K562 (cell line): ENCODE measurements around the gene C22orf31. TPM values are rescaled to one million over a fixed set of nuclear protein-coding genes. Genes with fewer than 3 reads are reported as not detected.

Experiments
- ATAC-seq: fragments of 200-7000 bp; cut with Tn5 transposase; 3 replicates; pipeline ENCODE4 v1.9.1; 2020; ENCODE audit warnings: moderate library complexity
- BruUV-seq: library from RNA; stranded (reverse); fragments of 400-500 nt; replicated peaks from 2 replicates; lab custom pipeline; 2021; lab: Mats Ljungman, UMichigan
- CTCF ChIA-PET: fragments of 300-600 bp; formaldehyde crosslinking; extraction: SDS; loops from one replicate; lab custom pipeline; 2021; ENCODE audit warnings: low intra/inter-chr PET ratio; lab: Yijun Ruan, JAX
- POLR2A ChIA-PET: fragments of 300-600, 350-650 bp; sonication (Branson Sonifier 250); formaldehyde crosslinking; extraction: SDS; loops from one replicate; lab custom pipeline; 2021; ENCODE audit warnings: antibody characterized with exemption, inconsistent platforms; lab: Yijun Ruan, JAX
- DNase-seq, 4 experiments: peaks; one replicate each; pipeline versions ENCODE4 v3.0.0 to v3.0.0-alpha.2; 2011 to 2018; ENCODE audit warnings: low spot score in 3 of 4, mixed read lengths in 3 of 4; ENCODE audit errors: extremely low read depth in 1 of 4
- FAIRE-seq: peaks from 2 replicates; lab custom pipeline; 2011; peaks lifted over from hg19 to GRCh38; lab: Jason Lieb, UNC
- H2AFZ ChIP-seq: 2 replicates; pipeline ENCODE4 v1.6.0; 2011; ENCODE audit warnings: low read depth, low read length, control low read depth, inconsistent platforms
- H3K27ac ChIP-seq: fragments of 200-600 bp; 3 replicates; pipeline ENCODE4 v1.8.0; 2011; ENCODE audit warnings: low read depth, mild to moderate bottlenecking, control low read depth, inconsistent platforms, low read length, moderate library complexity, mixed read lengths; ENCODE audit errors: extremely low read depth
- H3K27me3 ChIP-seq, 2 experiments: fragments of 300-600 bp in 1 of 2; 2 replicates in 1 of 2; 3 replicates in 1 of 2; pipeline versions ENCODE4 v1.6.0 to v1.8.0; 2011; ENCODE audit warnings: inconsistent platforms in 2 of 2, low read length in 2 of 2, mild to moderate bottlenecking in 1 of 2, mixed read lengths in 1 of 2, moderate library complexity in 1 of 2; ENCODE audit not compliant: control insufficient read depth in 2 of 2, insufficient read depth in 2 of 2
- H3K36me3 ChIP-seq: fragments of 300-600 bp; 3 replicates; pipeline ENCODE4 v1.8.0; 2011; ENCODE audit warnings: mild to moderate bottlenecking, low read length, inconsistent platforms; ENCODE audit not compliant: control insufficient read depth, insufficient read depth
- H3K4me1 ChIP-seq, 2 experiments: fragments of 200-600 bp in 1 of 2; replicated peaks in 1 of 2; 2 replicates in 1 of 2; 3 replicates in 1 of 2; pipeline versions ENCODE4 v1.5.1 to v1.8.0; 2011; ENCODE audit warnings: inconsistent platforms in 2 of 2, low read length in 2 of 2, mild to moderate bottlenecking in 1 of 2, mixed read lengths in 1 of 2, moderate library complexity in 1 of 2; ENCODE audit not compliant: control insufficient read depth in 2 of 2, insufficient read depth in 2 of 2
- H3K4me2 ChIP-seq: 2 replicates; pipeline ENCODE4 v1.6.1; 2011; ENCODE audit warnings: low read length, control low read depth, inconsistent platforms, mixed read lengths; ENCODE audit not compliant: insufficient read depth
- H3K4me3 ChIP-seq: fragments of 200-600 bp; sonication (generic), shearing (Covaris generic); 2 replicates; pipeline ENCODE4 v1.5.1; 2016; ENCODE audit warnings: control low read depth, inconsistent platforms
- H3K79me2 ChIP-seq: fragments of 200-600 bp; 3 replicates; pipeline ENCODE4 v1.8.0; 2011; ENCODE audit warnings: low read length, inconsistent platforms; ENCODE audit not compliant: control insufficient read depth, insufficient read depth
- H3K9ac ChIP-seq, 2 experiments: 2 replicates each; pipeline versions ENCODE4 v1.6.0 to v1.6.1; 2011; ENCODE audit warnings: low read depth in 2 of 2, low read length in 2 of 2, control low read depth in 1 of 2, inconsistent platforms in 1 of 2, mild to moderate bottlenecking in 1 of 2, mixed read lengths in 1 of 2; ENCODE audit not compliant: insufficient read depth in 1 of 2
- H3K9me1 ChIP-seq: one replicate; pipeline ENCODE4 v1.6.0; 2011; ENCODE audit warnings: inconsistent platforms, mild to moderate bottlenecking, low read length, moderate library complexity; ENCODE audit not compliant: control insufficient read depth, insufficient read depth
- H3K9me3 ChIP-seq: replicated peaks from 2 replicates; pipeline ENCODE4 v1.5.1; 2011; ENCODE audit warnings: low read depth, low read length, inconsistent platforms; ENCODE audit not compliant: control insufficient read depth, insufficient read depth
- H4K20me1 ChIP-seq: replicated peaks from 2 replicates; pipeline ENCODE4 v1.6.1; 2011; ENCODE audit warnings: low read length, inconsistent platforms, mixed read lengths; ENCODE audit not compliant: control insufficient read depth, insufficient read depth
- GTF2F1 ChIP-seq: IDR thresholded peaks from 2 replicates; pipeline ENCODE4 v1.6.1; 2011; ENCODE audit warnings: low read depth, low read length, improper control_type of control experiment
- XRCC3 ChIP-seq: fragments of 450-650 bp; IDR thresholded peaks from 2 replicates; pipeline ENCODE4 v1.6.1; 2017; ENCODE audit warnings: mild to moderate bottlenecking, moderate library complexity
- WGBS: fragments of 100-300 bp; shearing (Covaris generic); methylation state at CpG from one replicate; pipeline ENCODE4 v1.1.6; 2016; ENCODE audit warnings: low coverage, mixed read lengths; ENCODE audit not compliant: insufficient coverage; ENCODE audit errors: missing lambda C conversion rate; 5-methylcytosine and 5-hydroxymethylcytosine counted together
- in situ Hi-C: fragments of 300-500 bp; cut with MboI; formaldehyde crosslinking; loops from 4 replicates; pipeline ENCODE4 v1.15.0; 2018; ENCODE audit warnings: inconsistent platforms, mixed read lengths
- intact Hi-C: fragments of 100-400 bp; cut with micrococcal nuclease; formaldehyde crosslinking; loops from 2 replicates; pipeline ENCODE4 v1.14.2; 2022
- polyA plus RNA-seq, 8 experiments: library from polyadenylated mRNA; depleted of rRNA in 4 of 8; stranded (reverse) in 5 of 8; unstranded in 3 of 8; fragments of >200 nt; fragmentation: Nextera tagmentation in 2 of 8; fragmentation: Illumina TruSeq in 1 of 8; extraction: Ambion mirVana in 2 of 8; extraction: Trizol in 1 of 8; gene quantifications; 2 replicates each; pipeline versions ENCODE4 v1.2.1 to v1.2.3, GENCODE V29; 2011 to 2014; ENCODE audit warnings: inconsistent platforms in 1 of 8, missing spikeins in 1 of 8
- total RNA-seq, 7 experiments: library from RNA; depleted of rRNA in 6 of 7; stranded (reverse); fragments of >200 nt in 6 of 7; fragmentation: Illumina TruSeq in 2 of 7; extraction: Trizol in 2 of 7; gene quantifications; 2 replicates each; pipeline versions ENCODE4 v1.2.1 to v1.2.3, GENCODE V29; 2011 to 2021; ENCODE audit warnings: low replicate concordance in 1 of 7
- TF ChIP-seq, protein P1 (sequence below): fragments of 200-600 bp; sonication (generic); IDR thresholded peaks from one replicate; pipeline ENCODE4 v1.6.1; 2012; ENCODE audit warnings: mild to moderate bottlenecking, low read depth, low read length, inconsistent platforms

C22orf31 gene
- total and polyA plus RNA-seq, 9 of the 15 experiments (the other 6 are each of a cell fraction or from before 2014, with no cell fraction given): not detected

GRCh38 chr22:29060251-29060869, 1.3 kb downstream of the C22orf31 start:
- no peaks in the 10 kb centered on the region for H3K9me1 ChIP-seq
- H4K20me1 ChIP-seq: no peaks in the 10 kb centered on the region
- WGBS: 68% methylated on average over 11 of the region's 12 CpGs
- no peaks in the 10 kb centered on the region for H3K79me2 ChIP-seq
- intact Hi-C loops (loop anchor here (10.0 kb wide), 1 partner anchor 94 kb away; no protein-coding TSS in a partner anchor), in situ Hi-C loops (no loop called here)
- BruUV-seq: no TSS peak
- ATAC-seq: no peak
- POLR2A ChIA-PET: no interaction called here
- H2AFZ ChIP-seq: no peak overlapping the region
- H3K4me2 ChIP-seq: no peak overlapping the region
- H3K9me3 ChIP-seq: no peaks in the 10 kb centered on the region
- FAIRE-seq: no peak
- peaks cover 4 to 7% of the 10 kb centered on the region in 2 experiments; a peak in 3 of 5 replicates for H3K4me1 ChIP-seq
- CTCF ChIA-PET: no interaction called here
- H3K4me3 ChIP-seq: no peak overlapping the region
- TF ChIP-seq, protein P1, sequence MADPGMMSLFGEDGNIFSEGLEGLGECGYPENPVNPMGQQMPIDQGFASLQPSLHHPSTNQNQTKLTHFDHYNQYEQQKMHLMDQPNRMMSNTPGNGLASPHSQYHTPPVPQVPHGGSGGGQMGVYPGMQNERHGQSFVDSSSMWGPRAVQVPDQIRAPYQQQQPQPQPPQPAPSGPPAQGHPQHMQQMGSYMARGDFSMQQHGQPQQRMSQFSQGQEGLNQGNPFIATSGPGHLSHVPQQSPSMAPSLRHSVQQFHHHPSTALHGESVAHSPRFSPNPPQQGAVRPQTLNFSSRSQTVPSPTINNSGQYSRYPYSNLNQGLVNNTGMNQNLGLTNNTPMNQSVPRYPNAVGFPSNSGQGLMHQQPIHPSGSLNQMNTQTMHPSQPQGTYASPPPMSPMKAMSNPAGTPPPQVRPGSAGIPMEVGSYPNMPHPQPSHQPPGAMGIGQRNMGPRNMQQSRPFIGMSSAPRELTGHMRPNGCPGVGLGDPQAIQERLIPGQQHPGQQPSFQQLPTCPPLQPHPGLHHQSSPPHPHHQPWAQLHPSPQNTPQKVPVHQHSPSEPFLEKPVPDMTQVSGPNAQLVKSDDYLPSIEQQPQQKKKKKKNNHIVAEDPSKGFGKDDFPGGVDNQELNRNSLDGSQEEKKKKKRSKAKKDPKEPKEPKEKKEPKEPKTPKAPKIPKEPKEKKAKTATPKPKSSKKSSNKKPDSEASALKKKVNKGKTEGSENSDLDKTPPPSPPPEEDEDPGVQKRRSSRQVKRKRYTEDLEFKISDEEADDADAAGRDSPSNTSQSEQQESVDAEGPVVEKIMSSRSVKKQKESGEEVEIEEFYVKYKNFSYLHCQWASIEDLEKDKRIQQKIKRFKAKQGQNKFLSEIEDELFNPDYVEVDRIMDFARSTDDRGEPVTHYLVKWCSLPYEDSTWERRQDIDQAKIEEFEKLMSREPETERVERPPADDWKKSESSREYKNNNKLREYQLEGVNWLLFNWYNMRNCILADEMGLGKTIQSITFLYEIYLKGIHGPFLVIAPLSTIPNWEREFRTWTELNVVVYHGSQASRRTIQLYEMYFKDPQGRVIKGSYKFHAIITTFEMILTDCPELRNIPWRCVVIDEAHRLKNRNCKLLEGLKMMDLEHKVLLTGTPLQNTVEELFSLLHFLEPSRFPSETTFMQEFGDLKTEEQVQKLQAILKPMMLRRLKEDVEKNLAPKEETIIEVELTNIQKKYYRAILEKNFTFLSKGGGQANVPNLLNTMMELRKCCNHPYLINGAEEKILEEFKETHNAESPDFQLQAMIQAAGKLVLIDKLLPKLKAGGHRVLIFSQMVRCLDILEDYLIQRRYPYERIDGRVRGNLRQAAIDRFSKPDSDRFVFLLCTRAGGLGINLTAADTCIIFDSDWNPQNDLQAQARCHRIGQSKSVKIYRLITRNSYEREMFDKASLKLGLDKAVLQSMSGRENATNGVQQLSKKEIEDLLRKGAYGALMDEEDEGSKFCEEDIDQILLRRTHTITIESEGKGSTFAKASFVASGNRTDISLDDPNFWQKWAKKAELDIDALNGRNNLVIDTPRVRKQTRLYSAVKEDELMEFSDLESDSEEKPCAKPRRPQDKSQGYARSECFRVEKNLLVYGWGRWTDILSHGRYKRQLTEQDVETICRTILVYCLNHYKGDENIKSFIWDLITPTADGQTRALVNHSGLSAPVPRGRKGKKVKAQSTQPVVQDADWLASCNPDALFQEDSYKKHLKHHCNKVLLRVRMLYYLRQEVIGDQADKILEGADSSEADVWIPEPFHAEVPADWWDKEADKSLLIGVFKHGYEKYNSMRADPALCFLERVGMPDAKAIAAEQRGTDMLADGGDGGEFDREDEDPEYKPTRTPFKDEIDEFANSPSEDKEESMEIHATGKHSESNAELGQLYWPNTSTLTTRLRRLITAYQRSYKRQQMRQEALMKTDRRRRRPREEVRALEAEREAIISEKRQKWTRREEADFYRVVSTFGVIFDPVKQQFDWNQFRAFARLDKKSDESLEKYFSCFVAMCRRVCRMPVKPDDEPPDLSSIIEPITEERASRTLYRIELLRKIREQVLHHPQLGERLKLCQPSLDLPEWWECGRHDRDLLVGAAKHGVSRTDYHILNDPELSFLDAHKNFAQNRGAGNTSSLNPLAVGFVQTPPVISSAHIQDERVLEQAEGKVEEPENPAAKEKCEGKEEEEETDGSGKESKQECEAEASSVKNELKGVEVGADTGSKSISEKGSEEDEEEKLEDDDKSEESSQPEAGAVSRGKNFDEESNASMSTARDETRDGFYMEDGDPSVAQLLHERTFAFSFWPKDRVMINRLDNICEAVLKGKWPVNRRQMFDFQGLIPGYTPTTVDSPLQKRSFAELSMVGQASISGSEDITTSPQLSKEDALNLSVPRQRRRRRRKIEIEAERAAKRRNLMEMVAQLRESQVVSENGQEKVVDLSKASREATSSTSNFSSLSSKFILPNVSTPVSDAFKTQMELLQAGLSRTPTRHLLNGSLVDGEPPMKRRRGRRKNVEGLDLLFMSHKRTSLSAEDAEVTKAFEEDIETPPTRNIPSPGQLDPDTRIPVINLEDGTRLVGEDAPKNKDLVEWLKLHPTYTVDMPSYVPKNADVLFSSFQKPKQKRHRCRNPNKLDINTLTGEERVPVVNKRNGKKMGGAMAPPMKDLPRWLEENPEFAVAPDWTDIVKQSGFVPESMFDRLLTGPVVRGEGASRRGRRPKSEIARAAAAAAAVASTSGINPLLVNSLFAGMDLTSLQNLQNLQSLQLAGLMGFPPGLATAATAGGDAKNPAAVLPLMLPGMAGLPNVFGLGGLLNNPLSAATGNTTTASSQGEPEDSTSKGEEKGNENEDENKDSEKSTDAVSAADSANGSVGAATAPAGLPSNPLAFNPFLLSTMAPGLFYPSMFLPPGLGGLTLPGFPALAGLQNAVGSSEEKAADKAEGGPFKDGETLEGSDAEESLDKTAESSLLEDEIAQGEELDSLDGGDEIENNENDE: no peak
- no peak for TF ChIP-seq XRCC3
- no peak for TF ChIP-seq GTF2F1
- no peak for DNase-seq
- H3K27me3 ChIP-seq: no peaks in the 10 kb centered on the region
- H3K36me3 ChIP-seq: no peaks in the 10 kb centered on the region
- no peak overlapping the region for H3K9ac ChIP-seq
- H3K27ac ChIP-seq: no peak overlapping the region
